Uterus (tissue), 2 donors: ENCODE measurements around the gene PPEF1.

ENCODE experiments used
- POLR2A ChIP-seq, 2 donors: fragments of 450-650 bp; IDR thresholded peaks; one replicate each; pipeline ENCODE4 v1.6.1; 2016; ENCODE audit warnings: antibody characterized with exemption in 2 of 2, mild to moderate bottlenecking in 1 of 2, moderate library complexity in 1 of 2
- TF ChIP-seq, protein P1 (sequence below), 4 experiments: fragments of 200-600 bp in 2 of 4; fragments of 450-650 bp in 2 of 4; sonication (generic) in 2 of 4; IDR thresholded peaks; one replicate each; pipeline ENCODE4 v1.5.1; 2016 to 2019; ENCODE audit warnings: antibody characterized with exemption in 4 of 4, mild to moderate bottlenecking in 2 of 4, moderate library complexity in 1 of 4

- no peak for TF ChIP-seq POLR2A (IDR thresholded peaks at IDR 0.05)
- TF ChIP-seq, protein P1, sequence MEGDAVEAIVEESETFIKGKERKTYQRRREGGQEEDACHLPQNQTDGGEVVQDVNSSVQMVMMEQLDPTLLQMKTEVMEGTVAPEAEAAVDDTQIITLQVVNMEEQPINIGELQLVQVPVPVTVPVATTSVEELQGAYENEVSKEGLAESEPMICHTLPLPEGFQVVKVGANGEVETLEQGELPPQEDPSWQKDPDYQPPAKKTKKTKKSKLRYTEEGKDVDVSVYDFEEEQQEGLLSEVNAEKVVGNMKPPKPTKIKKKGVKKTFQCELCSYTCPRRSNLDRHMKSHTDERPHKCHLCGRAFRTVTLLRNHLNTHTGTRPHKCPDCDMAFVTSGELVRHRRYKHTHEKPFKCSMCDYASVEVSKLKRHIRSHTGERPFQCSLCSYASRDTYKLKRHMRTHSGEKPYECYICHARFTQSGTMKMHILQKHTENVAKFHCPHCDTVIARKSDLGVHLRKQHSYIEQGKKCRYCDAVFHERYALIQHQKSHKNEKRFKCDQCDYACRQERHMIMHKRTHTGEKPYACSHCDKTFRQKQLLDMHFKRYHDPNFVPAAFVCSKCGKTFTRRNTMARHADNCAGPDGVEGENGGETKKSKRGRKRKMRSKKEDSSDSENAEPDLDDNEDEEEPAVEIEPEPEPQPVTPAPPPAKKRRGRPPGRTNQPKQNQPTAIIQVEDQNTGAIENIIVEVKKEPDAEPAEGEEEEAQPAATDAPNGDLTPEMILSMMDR (IDR thresholded peaks at IDR 0.05): no peak
These were observed 39.2 kb upstream of the PPEF1 start for GRCh38 chrX:18668071-18668835.
